ENCODE data around the gene CAPN2.

Gene CAPN2

DNA sequence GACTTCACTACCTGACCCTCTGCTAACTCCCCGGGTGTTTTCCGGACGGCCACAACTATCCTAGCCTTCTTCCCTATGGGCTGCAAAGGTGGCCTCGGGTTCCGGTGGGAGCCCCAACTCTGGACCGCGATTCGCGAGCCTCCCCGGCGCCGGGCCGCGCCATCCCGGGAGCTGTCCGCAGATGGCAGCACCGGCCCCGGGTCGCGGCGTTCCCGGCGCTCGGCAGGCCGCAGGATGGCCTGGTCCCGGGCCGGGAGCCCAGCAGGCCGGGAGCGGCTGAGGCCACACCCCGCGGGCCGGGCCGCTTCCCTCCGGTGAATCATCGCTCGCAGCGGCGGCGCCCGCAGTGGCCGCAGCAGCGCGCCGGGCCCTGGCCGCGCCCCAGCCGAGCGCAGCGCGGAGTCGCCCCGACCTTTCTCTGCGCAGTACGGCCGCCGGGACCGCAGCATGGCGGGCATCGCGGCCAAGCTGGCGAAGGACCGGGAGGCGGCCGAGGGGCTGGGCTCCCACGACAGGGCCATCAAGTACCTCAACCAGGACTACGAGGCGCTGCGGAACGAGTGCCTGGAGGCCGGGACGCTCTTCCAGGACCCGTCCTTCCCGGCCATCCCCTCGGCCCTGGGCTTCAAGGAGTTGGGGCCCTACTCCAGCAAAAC, at the start of gene CAPN2:
TSS of gene CAPN2 (plus strand) at position 346 of the 656 bp plus-strand sequence. CDS start at position 448, 102 bp downstream.
- no peak for FAIRE-seq

DNA sequence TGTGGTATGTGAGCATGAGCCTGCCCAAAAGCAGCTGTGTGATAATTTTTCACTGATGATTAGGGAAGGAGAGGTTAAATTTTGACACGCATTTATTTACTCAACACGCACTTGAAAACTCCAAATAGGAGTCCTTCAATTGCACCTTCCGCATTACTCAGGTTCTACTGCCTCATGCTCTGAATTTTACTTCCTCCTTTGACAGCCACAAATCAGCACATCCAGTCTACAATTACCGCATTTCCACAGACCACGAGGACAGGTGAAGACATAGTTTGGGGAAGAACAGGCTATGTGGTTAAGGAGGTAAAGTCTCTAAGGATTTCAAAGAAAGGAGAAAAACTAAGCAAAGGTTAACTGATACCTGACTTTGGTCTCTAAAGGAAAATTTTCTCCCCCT, 49.4 kb upstream of the CAPN2 start:
- FAIRE-seq, result no peak

DNA sequence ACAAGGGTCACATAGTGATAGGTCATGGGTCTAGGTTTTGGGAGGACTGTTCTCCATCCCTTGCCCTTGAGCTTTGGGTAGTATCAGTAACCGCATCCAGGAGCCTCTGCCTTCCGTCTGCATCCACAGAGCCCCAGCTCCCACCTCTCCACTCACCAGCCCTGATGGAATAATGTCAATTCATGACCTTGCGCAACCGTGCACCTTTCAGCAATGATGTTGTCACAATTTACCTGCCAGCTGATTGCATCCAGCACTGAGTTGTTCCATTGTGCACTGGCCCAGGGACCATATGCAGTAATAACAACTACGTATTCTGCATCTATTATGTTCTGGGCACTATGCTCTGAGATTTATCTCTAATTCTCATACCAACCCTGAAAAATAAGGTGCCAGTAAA, 48.2 kb upstream of the CAPN2 start:
- no peak for FAIRE-seq

DNA sequence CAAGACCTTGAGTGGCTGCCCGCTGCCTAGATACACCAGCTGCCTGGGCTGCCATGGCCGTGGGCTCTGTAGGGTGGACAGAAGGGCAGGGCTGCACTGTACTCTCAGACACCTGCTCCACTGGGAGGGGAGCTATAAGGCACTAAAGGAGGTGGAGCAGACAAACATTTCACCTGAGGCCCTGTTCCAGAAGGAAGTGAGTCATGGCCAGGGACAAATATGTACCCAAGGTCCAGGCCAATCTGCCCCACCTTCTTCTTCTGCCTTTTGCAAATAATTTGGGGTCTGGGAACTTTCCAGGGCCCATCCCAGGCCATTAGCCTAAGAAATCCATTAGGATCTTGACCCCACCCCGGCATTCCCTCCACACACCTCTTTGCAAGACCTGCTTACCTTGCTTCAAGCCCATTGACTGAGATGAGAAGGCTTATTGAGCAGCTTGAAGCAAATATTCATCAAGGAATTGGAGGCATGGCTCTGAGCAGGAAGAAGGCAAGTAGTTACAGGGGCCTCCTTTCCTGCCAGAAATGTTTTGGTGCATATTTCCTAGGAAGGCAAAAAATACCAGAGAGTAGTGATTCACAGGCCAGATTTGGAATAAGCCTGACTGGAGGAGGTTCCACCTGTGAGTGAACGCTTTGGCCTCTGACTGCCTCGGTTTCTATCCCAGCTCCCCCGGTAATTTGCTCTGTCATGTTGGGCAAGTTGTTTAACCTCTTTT, 46.6 kb upstream of the CAPN2 start, which contains the start of gene CAPN8:
TSS of gene CAPN8 (minus strand) at position 110 of the 721 bp plus-strand sequence. CDS start at position 55, 55 bp downstream.
- no peak for FAIRE-seq

DNA sequence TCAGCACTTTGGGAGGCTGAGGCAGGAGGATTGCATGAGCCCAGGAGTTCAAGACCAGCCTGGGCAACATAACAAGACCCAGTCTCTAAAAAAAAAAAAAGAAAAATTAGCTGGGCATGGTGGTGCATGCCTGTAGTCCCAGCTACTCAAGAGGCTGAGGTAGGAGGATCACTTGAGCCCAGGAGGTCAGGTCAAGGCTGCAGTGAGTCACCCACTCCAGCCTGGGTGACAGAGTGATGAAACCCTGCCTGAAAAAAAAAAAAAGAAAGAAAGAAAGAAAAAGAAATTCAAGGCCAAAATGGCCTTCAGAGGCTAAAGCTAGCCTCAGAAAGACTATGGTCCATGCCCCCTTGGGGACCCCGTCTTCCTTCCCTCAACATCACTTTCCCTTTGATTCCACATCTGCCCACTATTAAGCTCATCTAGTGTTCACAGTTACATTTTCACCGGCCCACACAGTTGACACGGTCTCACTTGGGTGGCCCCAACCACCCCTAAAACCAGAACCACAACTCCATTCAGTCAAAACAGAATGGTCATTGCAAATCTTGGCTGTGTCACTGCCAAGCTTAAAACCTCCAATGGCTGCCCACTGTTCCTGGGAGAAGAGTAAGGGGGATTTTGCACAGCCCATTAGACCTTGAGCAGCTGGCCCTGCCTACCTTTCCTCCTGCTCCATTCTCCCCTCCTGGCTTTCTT, 44.7 kb upstream of the CAPN2 start:
- FAIRE-seq, result no peak

DNA sequence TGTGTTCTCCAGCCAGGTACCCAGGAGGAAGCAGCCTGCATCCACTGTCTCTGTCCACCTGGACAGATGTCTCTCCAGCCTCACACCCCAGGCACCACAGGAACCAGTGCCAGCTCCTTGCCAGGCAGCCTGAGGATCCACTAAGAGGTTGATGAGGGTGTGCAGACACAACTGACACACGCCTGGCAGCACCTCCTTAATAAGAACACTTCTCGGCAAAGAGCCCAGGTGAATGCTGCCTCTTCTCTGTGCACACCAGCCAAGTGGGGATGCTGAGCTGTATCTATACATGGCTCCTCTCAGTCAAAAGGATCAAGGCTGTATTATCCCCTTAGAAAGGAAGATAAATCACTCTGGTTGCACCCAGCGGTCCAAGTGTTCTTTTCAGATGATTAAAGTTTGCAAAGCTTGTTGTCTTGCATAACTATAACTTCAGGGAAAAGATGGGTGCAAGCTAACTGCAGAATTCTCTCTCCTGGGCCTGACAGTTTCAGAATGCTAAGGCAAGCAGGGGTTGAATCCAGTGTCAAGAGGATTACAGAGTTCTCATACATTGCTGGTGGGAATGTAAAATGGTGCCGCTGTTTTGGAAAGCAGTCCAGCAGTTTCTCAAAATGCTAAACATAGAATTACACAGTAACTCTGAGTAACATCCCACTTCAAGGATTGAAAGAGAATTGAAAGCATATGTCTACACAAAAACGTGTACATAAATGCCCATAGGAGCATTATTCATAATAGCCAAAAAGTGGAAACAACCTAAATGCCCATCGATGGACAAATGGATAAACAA, 43.1 kb upstream of the CAPN2 start:
- no peak for FAIRE-seq

DNA sequence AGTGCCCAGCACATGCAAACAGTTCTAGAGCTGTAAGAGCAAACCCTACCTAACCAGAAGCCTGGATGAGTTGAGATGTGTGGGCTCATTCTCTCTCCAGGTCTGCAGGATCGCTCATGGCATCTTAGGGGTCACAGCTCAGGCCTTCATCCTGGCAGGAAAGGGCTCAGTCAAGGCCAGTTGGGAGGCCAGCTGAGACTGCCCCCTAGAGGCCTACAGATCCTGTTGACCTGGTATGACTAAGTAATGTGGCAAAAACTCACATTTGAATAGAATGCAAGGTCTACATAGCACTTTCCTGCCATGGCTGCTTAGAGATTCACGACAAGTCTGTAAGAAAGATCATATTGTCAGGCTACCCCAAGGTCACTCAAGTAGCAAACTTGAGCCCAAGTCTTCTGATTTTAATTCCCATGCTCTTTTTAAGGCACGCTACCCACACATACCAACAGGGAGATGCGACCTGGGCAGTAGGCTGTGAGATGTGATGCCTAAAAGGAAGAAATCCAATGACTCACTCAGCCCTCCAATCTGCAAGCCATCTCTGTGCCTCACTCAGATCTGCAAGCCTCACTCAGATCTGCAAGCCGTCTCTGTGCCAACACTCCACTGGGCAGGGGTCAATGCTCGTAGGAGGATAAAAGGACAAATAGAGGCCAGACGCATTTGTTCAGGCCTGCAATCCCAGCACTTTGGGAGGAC, 41.7 kb upstream of the CAPN2 start:
- FAIRE-seq, result no peak

DNA sequence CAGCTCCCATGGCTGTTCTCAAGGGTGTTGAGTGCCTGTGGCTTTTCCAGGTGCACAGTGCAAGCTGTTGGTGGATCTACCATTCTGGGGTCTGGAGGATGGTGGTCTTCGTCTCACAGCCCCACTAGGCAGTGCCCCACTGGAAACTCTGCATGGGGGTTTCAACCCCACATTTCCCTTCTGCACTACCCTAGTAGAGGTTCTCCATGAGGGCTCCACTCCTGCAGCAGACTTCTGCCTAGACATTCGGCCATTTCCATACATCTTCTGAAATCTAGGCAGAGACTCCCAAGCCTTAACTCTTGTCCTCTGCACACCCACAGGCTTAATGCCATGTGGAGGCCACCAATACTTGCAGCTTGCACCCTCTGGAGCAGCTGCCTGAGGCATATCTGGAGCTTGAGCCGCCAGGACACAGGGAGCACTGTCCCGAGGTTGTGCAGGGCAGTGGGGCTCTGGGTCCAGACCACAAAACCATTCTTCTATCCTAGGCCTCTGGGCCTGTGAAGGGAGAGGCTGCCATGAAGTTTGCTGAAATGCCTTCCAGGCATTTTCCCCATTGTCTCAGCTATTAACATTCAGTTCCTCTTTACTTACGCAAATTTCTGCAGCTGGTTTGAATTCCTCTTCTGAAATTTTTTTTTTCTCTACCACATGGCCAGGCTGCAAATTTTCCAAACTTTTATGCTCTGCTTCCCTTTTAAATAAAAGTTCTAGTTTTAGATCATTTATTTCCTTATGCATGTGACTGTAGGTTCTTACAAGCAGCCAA, 38.0 kb upstream of the CAPN2 start:
- no peak for FAIRE-seq

DNA sequence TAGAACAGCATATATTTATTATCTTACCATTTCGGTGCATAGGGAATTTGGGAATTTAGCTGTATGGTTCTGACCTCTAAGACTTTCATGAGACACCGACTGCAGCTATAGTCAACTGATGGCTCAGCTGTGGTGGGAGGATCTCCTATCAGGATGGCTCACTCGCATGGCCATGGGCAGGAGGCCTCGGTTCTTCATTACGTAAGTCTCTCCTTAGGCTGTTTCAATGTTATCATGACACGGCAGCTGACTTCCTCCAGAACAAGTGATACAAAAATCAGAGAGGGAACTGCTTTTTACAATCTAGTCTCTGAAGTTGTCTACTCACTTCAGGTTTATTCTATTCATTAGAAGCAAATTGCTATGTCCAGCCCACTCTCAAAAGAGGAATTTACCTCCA, 33.5 kb upstream of the CAPN2 start:
- no peak for FAIRE-seq

DNA sequence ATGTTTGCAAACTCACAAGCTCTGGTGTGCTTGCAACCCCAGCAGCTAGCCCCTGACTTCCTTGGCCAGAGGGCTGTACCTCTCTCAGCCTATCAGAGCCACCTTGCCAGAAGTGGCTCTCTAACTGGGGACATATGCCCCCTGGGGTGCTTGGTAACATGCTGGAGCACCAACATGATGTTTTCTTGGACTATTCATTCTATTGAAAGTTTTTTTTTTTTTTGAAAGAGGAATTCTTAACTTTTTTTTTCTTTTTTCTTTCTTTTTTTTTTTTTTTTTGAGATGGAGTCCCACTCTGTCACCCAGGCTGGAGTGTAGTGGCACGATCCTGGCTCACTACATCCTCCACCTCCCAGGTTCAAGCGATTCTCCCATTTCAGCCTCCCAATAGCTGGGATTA, 32.2 kb upstream of the CAPN2 start:
- no peak for FAIRE-seq

DNA sequence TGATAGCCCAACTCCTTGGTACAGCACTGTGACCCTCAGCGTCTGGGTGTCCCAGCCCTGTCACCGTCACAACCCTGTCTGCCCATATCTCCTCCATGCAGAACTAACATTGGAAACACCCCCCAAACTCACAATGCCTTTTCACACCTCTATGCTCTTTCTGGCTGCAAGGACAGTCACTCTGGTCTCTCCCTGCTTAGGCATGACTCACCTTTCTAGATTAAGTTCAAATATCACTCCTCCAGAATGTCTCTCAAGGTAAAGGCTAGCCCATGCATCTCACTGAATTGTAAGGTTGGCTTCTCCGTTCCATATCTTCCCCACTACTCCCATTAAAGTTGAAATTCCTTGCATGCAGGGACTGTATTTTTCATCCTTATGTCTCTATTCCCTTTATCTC, 29.8 kb upstream of the CAPN2 start:
- no peak for FAIRE-seq

DNA sequence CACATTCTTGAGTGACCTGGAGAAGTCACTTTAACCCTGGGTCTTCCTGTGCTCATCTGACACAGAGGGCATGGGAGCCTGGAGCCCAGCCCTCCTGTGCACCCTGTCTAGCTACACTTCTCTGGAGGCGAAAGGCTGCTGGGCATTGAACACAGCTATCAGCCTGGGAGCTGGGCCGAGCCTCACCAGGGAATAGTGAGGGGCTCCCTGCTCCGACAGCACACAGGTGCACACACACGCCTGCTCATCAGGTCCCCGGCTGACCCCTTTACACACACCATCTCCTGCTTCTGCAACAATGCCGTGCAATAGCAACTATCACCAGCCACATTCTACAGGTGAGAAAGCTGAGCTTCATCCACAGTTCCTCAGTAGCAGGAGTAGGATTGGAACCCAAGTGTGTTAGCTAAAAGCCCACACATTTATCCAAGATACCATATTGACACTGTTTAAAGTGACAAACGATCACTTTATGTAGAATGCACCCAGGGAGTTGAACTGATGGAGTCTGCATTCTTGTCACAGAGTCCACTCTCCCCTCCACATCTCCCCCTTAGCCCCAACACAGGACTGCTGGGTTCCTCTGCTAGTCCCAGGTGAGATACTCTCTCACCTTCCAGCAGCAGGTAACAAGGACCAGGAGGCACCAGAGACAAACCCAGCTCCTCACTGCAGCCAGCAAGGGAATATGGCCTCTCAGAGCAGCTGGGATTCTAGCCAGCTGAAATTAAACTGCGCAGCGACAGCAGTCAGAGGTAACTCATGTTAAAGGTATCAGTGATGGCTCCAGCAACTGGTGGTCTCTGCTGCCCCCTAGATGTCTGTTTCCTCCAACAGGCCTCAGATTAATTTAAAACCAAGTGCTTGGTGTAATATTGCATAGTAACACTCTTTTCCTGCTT, 28.5 kb upstream of the CAPN2 start:
- no peak for FAIRE-seq

DNA sequence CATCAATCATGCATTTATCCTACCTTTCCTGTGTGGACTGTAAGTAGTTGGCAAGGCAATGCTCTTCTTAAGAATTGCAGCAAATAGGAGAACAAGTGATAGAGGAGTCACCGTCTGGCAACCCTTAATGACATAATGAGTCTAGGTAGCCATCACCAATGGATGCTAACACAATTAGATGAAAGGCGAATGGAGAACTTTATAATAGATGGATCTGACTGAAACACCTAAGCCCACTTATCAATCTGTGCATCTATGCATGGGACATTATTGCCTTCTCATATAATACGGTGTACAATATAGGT, 27.9 kb upstream of the CAPN2 start:
- FAIRE-seq, result no peak

DNA sequence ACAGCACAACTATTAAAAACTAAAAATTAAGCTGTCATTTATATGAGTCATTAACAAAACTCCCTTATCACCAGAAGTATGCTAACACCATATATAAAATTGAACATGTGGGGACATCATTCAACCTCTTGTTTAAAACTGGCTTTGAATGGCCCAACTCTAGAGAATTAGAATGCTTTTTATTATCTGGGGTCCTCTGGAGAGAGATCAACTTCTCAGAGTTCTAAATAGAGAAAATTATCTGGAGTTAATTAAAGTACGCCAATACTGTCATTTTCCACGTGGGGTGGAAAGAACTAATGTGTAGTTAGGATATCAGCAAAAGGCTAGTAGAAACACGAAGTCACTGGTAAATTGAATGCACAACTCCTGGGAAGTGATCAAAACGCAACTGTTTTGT, 21.2 kb upstream of the CAPN2 start:
- FAIRE-seq, result no peak

DNA sequence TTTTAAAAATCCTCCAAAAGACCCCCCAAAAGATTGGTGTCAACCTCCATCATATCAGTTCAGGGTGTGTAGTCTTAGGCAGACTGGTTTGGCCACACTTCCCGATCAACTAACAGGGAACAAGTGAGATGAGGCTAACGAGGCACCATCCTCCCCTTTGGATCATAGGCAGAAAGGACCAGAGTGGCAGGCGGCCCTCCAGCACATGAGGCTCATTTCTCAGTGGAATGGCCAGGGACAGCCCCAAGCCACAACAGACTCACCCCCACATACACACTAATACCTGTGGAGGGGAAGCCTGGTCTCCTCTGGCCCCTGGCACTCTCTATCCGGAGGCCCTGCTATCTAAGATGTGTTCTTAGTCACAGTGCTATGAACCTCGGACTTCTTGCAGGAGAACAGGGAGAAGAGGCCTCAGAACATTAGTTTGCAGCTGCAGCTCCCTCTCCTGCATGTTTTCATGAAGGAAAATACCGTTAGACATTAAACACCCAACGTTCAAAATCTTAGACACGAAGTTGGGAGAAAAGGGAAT, 17.3 kb upstream of the CAPN2 start:
- FAIRE-seq, result no peak

DNA sequence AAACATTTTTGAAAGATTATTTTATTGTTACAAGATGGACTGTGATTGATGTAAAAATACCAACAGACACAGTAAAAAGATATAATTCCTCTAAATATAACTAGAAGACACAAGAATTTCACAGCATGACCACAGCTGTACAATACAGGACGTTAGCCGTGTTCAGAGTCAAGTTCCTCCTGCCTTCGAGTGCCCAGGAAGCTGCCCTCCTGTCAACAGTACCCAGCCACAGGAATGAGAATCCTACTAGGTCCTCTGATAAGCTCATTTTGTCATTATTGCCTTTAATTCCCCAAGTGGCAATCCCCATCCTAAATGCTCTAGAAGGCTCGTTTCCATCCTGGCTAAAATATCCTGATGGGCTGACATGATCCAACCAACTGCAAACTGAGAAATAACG, 16.4 kb upstream of the CAPN2 start:
- FAIRE-seq, result no peak

DNA sequence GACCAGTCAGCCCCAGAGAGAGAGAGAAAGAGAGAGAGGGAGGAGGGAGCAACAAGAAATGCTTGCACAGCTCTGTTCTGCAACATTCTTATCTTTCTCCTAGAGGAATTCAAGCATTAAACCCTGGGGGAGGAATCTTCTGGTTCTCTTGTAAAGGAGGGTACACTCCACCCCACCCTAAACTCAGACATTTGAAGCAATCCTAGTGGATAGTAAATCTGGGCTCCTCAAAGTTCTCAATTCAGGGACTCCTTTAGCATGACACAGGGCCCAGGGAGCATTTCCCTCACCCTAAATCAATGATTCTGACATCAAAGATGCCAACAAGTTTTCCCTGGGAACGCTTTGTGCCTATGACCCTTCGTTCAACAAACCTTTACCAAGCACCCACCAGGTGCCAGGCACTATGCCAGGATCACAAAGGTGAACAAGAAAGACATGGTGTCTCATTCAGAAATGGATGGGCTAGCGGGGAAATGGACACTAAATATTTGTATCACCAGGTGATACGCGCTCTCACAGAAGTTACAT, 11.9 kb upstream of the CAPN2 start:
- FAIRE-seq, result no peak

DNA sequence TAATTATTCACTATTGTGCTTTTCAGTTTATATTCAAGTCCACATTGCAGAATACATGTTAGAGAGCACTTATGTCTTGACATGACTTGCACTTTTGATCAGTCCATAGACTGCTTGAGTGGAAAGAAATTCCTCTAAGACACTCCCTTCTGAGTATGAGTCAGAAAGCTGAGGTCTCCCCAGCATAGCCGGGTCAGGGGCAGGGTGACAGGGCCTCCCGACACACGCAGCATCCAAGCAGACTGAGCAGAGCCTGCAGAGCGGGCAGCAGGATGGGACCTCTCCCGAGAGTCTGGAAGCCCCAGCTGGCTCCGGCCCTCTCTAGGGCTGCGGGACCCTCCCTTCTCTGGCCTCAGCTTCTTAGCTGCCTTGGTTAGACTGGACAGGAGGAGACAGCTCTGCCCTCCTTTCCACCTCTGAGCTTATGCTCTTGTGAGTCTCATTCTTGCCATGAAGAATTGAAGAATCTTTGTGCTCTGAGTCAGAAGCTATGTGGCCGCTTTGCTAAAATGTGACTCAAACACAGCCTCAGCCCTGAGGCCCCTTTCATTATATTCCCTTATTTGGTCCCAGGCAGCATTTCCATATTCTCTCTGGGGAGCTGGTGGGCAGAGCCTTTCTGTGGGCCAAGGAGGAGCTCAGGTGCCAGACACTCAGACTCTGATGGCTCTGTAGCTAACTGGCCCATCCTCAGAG, 11.2 kb upstream of the CAPN2 start:
- no peak for FAIRE-seq

Measured in colon (tissue), 2 donors.